Measurements from ENCODE around the gene RETREG3.

The RETREG3 gene

DNA sequence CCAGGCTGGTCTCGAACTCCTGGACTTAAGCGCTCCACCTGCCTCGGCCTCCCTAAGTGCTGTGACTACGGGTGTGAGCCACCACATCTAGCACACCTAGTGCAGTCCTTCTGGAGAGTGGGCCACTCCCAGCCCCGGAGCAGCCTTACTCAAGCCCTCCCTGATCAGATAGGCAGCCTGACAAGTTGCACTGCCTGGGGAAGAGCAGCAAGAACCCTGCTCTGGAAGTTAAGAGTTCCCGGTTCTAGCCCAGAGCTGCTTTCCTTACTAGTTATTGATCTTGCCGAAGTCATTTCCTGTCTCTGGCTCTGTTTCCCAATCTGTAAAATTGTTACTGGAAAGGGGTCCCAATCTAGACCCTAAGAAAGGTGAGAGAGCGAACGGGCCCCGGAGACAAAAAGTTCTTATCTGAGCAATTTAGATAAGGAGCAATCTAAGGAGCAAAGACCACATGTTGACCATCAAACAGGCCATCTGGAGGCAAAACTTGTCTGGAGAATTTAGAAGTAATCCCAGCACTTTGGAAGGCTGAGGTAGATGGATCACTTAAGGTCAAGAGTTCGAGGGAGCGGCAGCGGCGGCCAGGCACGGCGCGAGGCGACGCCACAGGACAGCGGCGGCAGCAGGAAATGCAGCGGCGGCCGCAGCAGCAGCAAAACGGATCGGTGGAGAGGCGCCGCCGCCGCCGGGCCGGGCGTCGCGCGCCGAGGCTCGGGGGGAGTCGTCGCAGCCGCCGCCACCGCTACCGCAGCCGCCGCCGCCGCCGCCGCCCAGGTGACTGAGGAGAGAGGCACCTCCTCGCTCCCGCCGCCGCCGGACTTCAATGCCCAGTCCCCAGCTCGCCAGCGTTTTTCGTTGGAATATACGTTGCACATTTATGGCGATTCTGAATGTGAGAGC lies 77.5 kb downstream of the RETREG3 start:
- peak overlapping the region; percentile 63 for H3K27ac ChIP-seq (ENCODE audit: low read depth, low read length, poor library complexity, severe bottlenecking)
- H3K36me3 ChIP-seq (ENCODE audit: insufficient read depth, low read length), result no peaks in the 10 kb centered on the region
- H3K4me3 ChIP-seq (ENCODE audit: low read depth, low read length, poor library complexity, severe bottlenecking), result peak overlapping the region; percentile 58
- H2AFZ ChIP-seq (ENCODE audit: low read length), result no peak overlapping the region
- TF ChIP-seq, protein P1, sequence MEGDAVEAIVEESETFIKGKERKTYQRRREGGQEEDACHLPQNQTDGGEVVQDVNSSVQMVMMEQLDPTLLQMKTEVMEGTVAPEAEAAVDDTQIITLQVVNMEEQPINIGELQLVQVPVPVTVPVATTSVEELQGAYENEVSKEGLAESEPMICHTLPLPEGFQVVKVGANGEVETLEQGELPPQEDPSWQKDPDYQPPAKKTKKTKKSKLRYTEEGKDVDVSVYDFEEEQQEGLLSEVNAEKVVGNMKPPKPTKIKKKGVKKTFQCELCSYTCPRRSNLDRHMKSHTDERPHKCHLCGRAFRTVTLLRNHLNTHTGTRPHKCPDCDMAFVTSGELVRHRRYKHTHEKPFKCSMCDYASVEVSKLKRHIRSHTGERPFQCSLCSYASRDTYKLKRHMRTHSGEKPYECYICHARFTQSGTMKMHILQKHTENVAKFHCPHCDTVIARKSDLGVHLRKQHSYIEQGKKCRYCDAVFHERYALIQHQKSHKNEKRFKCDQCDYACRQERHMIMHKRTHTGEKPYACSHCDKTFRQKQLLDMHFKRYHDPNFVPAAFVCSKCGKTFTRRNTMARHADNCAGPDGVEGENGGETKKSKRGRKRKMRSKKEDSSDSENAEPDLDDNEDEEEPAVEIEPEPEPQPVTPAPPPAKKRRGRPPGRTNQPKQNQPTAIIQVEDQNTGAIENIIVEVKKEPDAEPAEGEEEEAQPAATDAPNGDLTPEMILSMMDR (IDR thresholded peaks at IDR 0.05; ENCODE audit: low read length), result peak; percentile 37; the same call in 1 of the 2 replicates
- no peak for TF ChIP-seq EZH2 (IDR thresholded peaks at IDR 0.05; ENCODE audit: borderline replicate concordance, low read length)
- no peaks in the 10 kb centered on the region for H3K9me3 ChIP-seq (ENCODE audit: low read length)
- no peaks in the 10 kb centered on the region for H3K9me2 ChIP-seq (ENCODE audit: low read depth, low read length)
- H3K79me2 ChIP-seq (ENCODE audit: insufficient read depth, low read length), result no peaks in the 10 kb centered on the region
- H3K4me1 ChIP-seq (ENCODE audit: insufficient read depth, low read length, severe bottlenecking), result peaks cover 35% of the 10 kb centered on the region
- peak overlapping the region; percentile 74 for H3K4me2 ChIP-seq (ENCODE audit: low read length)
- H3K27me3 ChIP-seq (ENCODE audit: insufficient read depth, low read length), result no peaks in the 10 kb centered on the region; the same call in 1 of the 2 replicates
- H3K9ac ChIP-seq (ENCODE audit: low read length), result peak overlapping the region; percentile 60; the same call in 1 of the 2 replicates
- H4K20me1 ChIP-seq (ENCODE audit: insufficient read depth, low read length), result no peaks in the 10 kb centered on the region
- H3F3A ChIP-seq (ENCODE audit: insufficient read depth, low read length), result no peaks in the 10 kb centered on the region

DNA sequence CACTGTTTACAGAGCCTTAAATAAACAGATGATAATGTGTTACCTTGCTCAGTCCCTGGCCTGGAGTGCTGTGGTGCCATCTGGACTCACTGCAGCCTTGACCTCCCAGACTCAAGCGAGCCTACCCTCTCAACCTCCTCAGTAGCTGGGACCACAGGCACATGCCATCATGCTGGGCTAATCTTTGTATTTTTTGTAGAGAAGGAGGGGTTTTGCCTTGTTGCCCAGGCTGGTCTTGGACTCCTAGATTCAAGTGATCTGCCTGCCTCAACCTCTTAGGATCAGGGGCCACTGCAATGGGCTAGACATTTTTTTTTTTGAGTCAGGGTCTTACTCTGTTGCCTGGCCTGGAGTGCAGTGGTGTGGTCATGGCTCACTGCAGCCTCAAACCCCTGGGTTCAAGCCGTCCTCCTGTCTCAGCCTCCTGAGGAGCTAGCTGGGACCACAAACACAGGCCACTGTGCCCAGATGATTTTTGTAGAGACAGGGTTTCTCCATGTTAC lies 78.2 kb downstream of the RETREG3 start:
- Histone ChIP-seq H3K9me3 (ENCODE audit: low read length) (no peaks in the 10 kb centered on the region), H3K4me3 (ENCODE audit: low read depth, low read length, poor library complexity, severe bottlenecking) (no peak overlapping the region), H3F3A (ENCODE audit: insufficient read depth, low read length) (no peaks in the 10 kb centered on the region), H3K79me2 (ENCODE audit: insufficient read depth, low read length) (no peaks in the 10 kb centered on the region), H3K27me3 (ENCODE audit: insufficient read depth, low read length) (no peaks in the 10 kb centered on the region; the same call in 1 of the 2 replicates), H3K4me2 (ENCODE audit: low read length) (no peak overlapping the region), H4K20me1 (ENCODE audit: insufficient read depth, low read length) (no peaks in the 10 kb centered on the region), H3K4me1 (ENCODE audit: insufficient read depth, low read length, severe bottlenecking) (peaks cover 34% of the 10 kb centered on the region), H2AFZ (ENCODE audit: low read length) (no peak overlapping the region), H3K27ac (ENCODE audit: low read depth, low read length, poor library complexity, severe bottlenecking) (peak overlapping the region; percentile 63), H3K9ac (ENCODE audit: low read length) (no peak overlapping the region; the same call in 1 of the 2 replicates), H3K36me3 (ENCODE audit: insufficient read depth, low read length) (no peaks in the 10 kb centered on the region), H3K9me2 (ENCODE audit: low read depth, low read length) (no peaks in the 10 kb centered on the region)
- TF ChIP-seq, protein P1 (IDR thresholded peaks at IDR 0.05; ENCODE audit: low read length), result no peak
- no peak for TF ChIP-seq EZH2 (IDR thresholded peaks at IDR 0.05; ENCODE audit: borderline replicate concordance, low read length)
